GM23338 (cell line): ENCODE data around the gene TIAM1. TPM values are rescaled to one million over a fixed set of nuclear protein-coding genes. Genes with fewer than 3 reads are reported as not detected.
A peak's percentile ranks its signal among the peaks of the same experiment; 100 is the strongest.

ENCODE experiments used
- ATAC-seq: fragments of 200-7000 bp; cut with Tn5 transposase; 3 replicates; pipeline ENCODE4 v1.9.1; 2020
- DNase-seq: peaks from one replicate; pipeline ENCODE4 v3.0.0-alpha.2; 2015; ENCODE audit warnings: low spot score
- H2AFZ ChIP-seq: fragments of 200-600 bp; sonication (generic); 2 replicates; pipeline ENCODE4 v1.8.0; 2016; ENCODE audit warnings: antibody characterized with exemption, mild to moderate bottlenecking, moderate library complexity
- H3F3A ChIP-seq: fragments of 200-600 bp; sonication (generic); replicated peaks from 2 replicates; pipeline ENCODE4 v1.8.0; 2017; ENCODE audit warnings: antibody characterized with exemption, mixed run types, low read depth
- H3K27ac ChIP-seq: fragments of 200-600 bp; sonication (generic); 2 replicates; pipeline ENCODE4 v1.6.1; 2016; ENCODE audit warnings: low read depth
- H3K27me3 ChIP-seq: fragments of 200-600 bp; sonication (generic); 2 replicates; pipeline ENCODE4 v1.8.0; 2016; ENCODE audit warnings: mild to moderate bottlenecking, mixed run types, moderate library complexity; ENCODE audit not compliant: insufficient read depth
- H3K36me3 ChIP-seq: fragments of 200-600 bp; sonication (generic); 2 replicates; pipeline ENCODE4 v1.8.0; 2016; ENCODE audit warnings: mild to moderate bottlenecking; ENCODE audit not compliant: insufficient read depth
- H3K4me1 ChIP-seq: fragments of 200-600 bp; sonication (generic); 2 replicates; pipeline ENCODE4 v1.8.0; 2016; ENCODE audit warnings: mild to moderate bottlenecking, moderate library complexity; ENCODE audit not compliant: insufficient read depth
- H3K4me2 ChIP-seq: fragments of 200-600 bp; sonication (generic); 2 replicates; pipeline ENCODE4 v1.7.1; 2017; ENCODE audit warnings: mixed run types
- H3K4me3 ChIP-seq: fragments of 200-600 bp; sonication (generic); 2 replicates; pipeline ENCODE4 v1.6.1; 2016; ENCODE audit warnings: mixed run types
- H3K79me2 ChIP-seq: fragments of 200-600 bp; sonication (generic); replicated peaks from 2 replicates; pipeline ENCODE4 v1.8.0; 2017; ENCODE audit warnings: mild to moderate bottlenecking; ENCODE audit not compliant: insufficient read depth
- H3K9me2 ChIP-seq: fragments of 200-600 bp; sonication (generic); 2 replicates; pipeline ENCODE4 v1.8.0; 2017; ENCODE audit not compliant: insufficient read depth
- H4K20me1 ChIP-seq: fragments of 200-600 bp; sonication (generic); replicated peaks from 2 replicates; pipeline ENCODE4 v1.8.0; 2017; ENCODE audit warnings: mild to moderate bottlenecking; ENCODE audit not compliant: insufficient read depth
- H3K27ac Mint-ChIP-seq: 2 replicates; pipeline ENCODE4 v1.8.0; 2020; ENCODE audit warnings: inconsistent platforms, mild to moderate bottlenecking, moderate library complexity, mixed read lengths
- H3K27me3 Mint-ChIP-seq: 3 replicates; pipeline ENCODE4 v1.8.0; 2022; ENCODE audit warnings: low read depth, mild to moderate bottlenecking, moderate library complexity, mixed read lengths, inconsistent platforms; ENCODE audit not compliant: insufficient read depth, poor library complexity
- H3K36me3 Mint-ChIP-seq: 3 replicates; pipeline ENCODE4 v1.8.0; 2021; ENCODE audit warnings: low read depth, mild to moderate bottlenecking, inconsistent platforms, moderate library complexity, mixed read lengths
- H3K4me1 Mint-ChIP-seq: 3 replicates; pipeline ENCODE4 v1.8.0; 2020; ENCODE audit warnings: mild to moderate bottlenecking, inconsistent platforms, mixed read lengths
- H3K4me3 Mint-ChIP-seq: 3 replicates; pipeline ENCODE4 v1.8.0; 2021; ENCODE audit warnings: moderate library complexity, mild to moderate bottlenecking, inconsistent platforms, mixed read lengths
- H3K9me3 Mint-ChIP-seq: 3 replicates; pipeline ENCODE4 v1.8.0; 2020; ENCODE audit warnings: moderate library complexity, mild to moderate bottlenecking, inconsistent platforms, mixed read lengths
- CTCF ChIP-seq, 2 experiments: fragments of 200-600 bp in 1 of 2; sonication (generic) in 1 of 2; conservative IDR thresholded peaks; 2 replicates each; pipeline versions ENCODE4 v1.5.1 to v1.6.1; 2016 to 2017; ENCODE audit warnings: antibody characterized with exemption in 2 of 2, low read depth in 2 of 2, mild to moderate bottlenecking in 2 of 2, moderate library complexity in 1 of 2
- EZH2phosphoT487 ChIP-seq: fragments of 200-600 bp; sonication (generic); IDR thresholded peaks from one replicate; pipeline ENCODE4 v1.8.1; 2018; ENCODE audit warnings: antibody characterized with exemption; ENCODE audit not compliant: unreplicated experiment
- JUNB ChIP-seq: IDR thresholded peaks from one replicate; pipeline ENCODE4 v1.6.1; 2016; ENCODE audit warnings: antibody characterized with exemption; ENCODE audit not compliant: unreplicated experiment
- polyA plus RNA-seq: library from polyadenylated mRNA; unstranded; fragments of >200 nt; fragmentation: Nextera tagmentation; extraction: Ambion mirVana; gene quantifications from 2 replicates; pipeline ENCODE4 v1.2.1, GENCODE V29; 2016
- total RNA-seq: library from RNA; depleted of rRNA; stranded (reverse); fragments of >200 nt; shearing (Covaris generic); gene quantifications from 2 replicates; pipeline ENCODE4 v1.2.3, GENCODE V29; 2014
- TF ChIP-seq, protein P1 (sequence below): fragments of 250-450 bp; sonication (Bioruptor Pico); IDR thresholded peaks from 2 replicates; pipeline ENCODE4 v1.5.0; 2020; ENCODE audit warnings: mild to moderate bottlenecking, moderate library complexity

Gene TIAM1
- total and polyA plus RNA-seq, 2 experiments from 2014 or later = 18.5 to 20.0 TPM

DNA sequence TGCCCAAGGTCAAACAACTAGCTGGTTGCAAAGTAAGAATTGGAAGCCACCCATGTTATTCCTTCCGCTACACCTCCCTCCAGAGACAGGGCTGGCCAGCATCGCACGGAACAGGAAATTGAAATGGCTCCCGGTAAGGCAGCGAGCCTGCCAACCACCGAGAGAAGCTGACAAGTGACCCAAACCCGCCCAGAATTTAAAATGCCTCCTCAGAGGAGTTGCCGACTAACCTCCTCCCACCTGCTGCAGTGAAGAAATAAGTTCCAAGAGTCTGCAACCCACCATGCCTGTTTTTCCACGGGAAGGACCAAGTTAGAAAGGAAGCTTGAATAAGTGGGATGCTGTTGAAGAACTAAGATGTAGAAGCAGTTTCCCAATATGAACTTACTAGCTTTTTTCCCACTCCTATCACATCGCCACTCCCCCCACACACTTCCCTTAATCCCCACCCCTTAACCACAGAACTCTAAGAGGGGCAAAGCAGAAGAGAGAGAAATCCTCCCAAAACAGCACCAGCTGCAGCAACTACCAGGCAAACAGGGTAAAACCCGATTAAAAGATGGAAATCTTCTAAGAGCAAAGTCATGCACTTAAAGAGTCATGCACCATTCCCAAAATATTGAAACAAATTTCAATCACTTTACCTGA is 78.6 kb downstream of the TIAM1 start (continued):
- TF ChIP-seq, protein P1, sequence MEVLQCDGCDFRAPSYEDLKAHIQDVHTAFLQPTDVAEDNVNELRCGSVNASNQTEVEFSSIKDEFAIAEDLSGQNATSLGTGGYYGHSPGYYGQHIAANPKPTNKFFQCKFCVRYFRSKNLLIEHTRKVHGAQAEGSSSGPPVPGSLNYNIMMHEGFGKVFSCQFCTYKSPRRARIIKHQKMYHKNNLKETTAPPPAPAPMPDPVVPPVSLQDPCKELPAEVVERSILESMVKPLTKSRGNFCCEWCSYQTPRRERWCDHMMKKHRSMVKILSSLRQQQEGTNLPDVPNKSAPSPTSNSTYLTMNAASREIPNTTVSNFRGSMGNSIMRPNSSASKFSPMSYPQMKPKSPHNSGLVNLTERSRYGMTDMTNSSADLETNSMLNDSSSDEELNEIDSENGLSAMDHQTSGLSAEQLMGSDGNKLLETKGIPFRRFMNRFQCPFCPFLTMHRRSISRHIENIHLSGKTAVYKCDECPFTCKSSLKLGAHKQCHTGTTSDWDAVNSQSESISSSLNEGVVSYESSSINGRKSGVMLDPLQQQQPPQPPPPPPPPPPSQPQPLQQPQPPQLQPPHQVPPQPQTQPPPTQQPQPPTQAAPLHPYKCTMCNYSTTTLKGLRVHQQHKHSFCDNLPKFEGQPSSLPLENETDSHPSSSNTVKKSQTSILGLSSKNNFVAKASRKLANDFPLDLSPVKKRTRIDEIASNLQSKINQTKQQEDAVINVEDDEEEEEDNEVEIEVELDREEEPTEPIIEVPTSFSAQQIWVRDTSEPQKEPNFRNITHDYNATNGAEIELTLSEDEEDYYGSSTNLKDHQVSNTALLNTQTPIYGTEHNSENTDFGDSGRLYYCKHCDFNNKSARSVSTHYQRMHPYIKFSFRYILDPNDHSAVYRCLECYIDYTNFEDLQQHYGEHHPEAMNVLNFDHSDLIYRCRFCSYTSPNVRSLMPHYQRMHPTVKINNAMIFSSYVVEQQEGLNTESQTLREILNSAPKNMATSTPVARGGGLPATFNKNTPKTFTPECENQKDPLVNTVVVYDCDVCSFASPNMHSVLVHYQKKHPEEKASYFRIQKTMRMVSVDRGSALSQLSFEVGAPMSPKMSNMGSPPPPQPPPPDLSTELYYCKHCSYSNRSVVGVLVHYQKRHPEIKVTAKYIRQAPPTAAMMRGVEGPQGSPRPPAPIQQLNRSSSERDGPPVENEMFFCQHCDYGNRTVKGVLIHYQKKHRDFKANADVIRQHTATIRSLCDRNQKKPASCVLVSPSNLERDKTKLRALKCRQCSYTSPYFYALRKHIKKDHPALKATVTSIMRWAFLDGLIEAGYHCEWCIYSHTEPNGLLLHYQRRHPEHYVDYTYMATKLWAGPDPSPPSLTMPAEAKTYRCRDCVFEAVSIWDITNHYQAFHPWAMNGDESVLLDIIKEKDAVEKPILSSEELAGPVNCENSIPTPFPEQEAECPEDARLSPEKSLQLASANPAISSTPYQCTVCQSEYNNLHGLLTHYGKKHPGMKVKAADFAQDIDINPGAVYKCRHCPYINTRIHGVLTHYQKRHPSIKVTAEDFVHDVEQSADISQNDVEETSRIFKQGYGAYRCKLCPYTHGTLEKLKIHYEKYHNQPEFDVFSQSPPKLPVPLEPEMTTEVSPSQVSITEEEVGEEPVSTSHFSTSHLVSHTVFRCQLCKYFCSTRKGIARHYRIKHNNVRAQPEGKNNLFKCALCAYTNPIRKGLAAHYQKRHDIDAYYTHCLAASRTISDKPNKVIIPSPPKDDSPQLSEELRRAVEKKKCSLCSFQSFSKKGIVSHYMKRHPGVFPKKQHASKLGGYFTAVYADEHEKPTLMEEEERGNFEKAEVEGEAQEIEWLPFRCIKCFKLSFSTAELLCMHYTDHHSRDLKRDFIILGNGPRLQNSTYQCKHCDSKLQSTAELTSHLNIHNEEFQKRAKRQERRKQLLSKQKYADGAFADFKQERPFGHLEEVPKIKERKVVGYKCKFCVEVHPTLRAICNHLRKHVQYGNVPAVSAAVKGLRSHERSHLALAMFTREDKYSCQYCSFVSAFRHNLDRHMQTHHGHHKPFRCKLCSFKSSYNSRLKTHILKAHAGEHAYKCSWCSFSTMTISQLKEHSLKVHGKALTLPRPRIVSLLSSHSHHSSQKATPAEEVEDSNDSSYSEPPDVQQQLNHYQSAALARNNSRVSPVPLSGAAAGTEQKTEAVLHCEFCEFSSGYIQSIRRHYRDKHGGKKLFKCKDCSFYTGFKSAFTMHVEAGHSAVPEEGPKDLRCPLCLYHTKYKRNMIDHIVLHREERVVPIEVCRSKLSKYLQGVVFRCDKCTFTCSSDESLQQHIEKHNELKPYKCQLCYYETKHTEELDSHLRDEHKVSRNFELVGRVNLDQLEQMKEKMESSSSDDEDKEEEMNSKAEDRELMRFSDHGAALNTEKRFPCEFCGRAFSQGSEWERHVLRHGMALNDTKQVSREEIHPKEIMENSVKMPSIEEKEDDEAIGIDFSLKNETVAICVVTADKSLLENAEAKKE (CRISPR knock-in tag) = no peak
- no peak for TF ChIP-seq EZH2phosphoT487

- TF ChIP-seq JUNB (no peak), CTCF (conservative IDR thresholded peaks at IDR 0.05; ENCODE audit: low read depth in 2 of 2) (peak; percentile 49 to 55)
- Mint-ChIP-seq H3K36me3 (no peaks in the 10 kb centered on the region; the same call in 2 of the 3 replicates), H3K4me3 (no peak overlapping the region), H3K27ac (no peak overlapping the region), H3K27me3 (no peaks in the 10 kb centered on the region), H3K9me3 (no peaks in the 10 kb centered on the region), H3K4me1 (peaks cover 5% of the 10 kb centered on the region; the same call in 2 of the 3 replicates)
- no peaks in the 10 kb centered on the region for H3K36me3 ChIP-seq
- no peak overlapping the region for H3K4me2 ChIP-seq
- DNase-seq (no peak), ATAC-seq (no peak)
- H3K4me1 ChIP-seq = no peaks in the 10 kb centered on the region
- H3K27me3 ChIP-seq = no peaks in the 10 kb centered on the region
- no peaks in the 10 kb centered on the region for H3F3A ChIP-seq
- H2AFZ ChIP-seq = no peak overlapping the region
- H3K27ac ChIP-seq = no peak overlapping the region
- H4K20me1 ChIP-seq = no peaks in the 10 kb centered on the region
- H3K79me2 ChIP-seq = no peaks in the 10 kb centered on the region; the same call in 1 of the 2 replicates
- no peaks in the 10 kb centered on the region; the same call in 1 of the 2 replicates for H3K9me2 ChIP-seq
- H3K4me3 ChIP-seq = no peak overlapping the region
Observed at GRCh38 chr21:31264574-31264973, 79.5 kb downstream of the TIAM1 start.
